ENCODE measurements around the gene TSR2. TPM values are rescaled to one million over a fixed set of nuclear protein-coding genes. Genes with fewer than 3 reads are reported as not detected.
"Not testable (repeated sequence)": the region's sequence is repeated elsewhere in the genome, so short reads cannot be mapped to it uniquely, and the experiment has no call there.

Gene TSR2
- total RNA-seq, 1 donor from 2014 or later: 13.3 TPM

- no peaks in the 10 kb centered on the region for H3F3A ChIP-seq (ENCODE audit: low read depth)
- peak overlapping the region; percentile 4 for H3K4me3 Mint-ChIP-seq
- no peaks in the 10 kb centered on the region for H3K36me3 ChIP-seq
- no peak overlapping the region for H3K27ac Mint-ChIP-seq
- H3K27ac ChIP-seq: no peak overlapping the region
- H3K9me3 ChIP-seq (ENCODE audit: low read depth): no peaks in the 10 kb centered on the region
- no peak overlapping the region for H3K4me3 ChIP-seq
- H3K36me3 Mint-ChIP-seq: no peaks in the 10 kb centered on the region
- TF ChIP-seq CTCF (IDR thresholded peaks at IDR 0.05): no peak
- TF ChIP-seq EZH2 (IDR thresholded peaks at IDR 0.05): no peak
- no peak for TF ChIP-seq EZH2phosphoT487 (IDR thresholded peaks at IDR 0.05)
- H3K27me3 ChIP-seq: no peaks in the 10 kb centered on the region
- H3K9ac ChIP-seq: no peak overlapping the region
- peak overlapping the region; percentile 7 for H3K4me2 ChIP-seq
- H2AFZ ChIP-seq (replicated peaks): no peak overlapping the region
- peaks cover 42% of the 10 kb centered on the region for H4K20me1 ChIP-seq (ENCODE audit: low read depth)
- peaks cover 42% of the 10 kb centered on the region for H3K4me1 Mint-ChIP-seq
- H3K9me3 Mint-ChIP-seq: peaks cover 11% of the 10 kb centered on the region
- H3K27me3 Mint-ChIP-seq (ENCODE audit: insufficient read depth, low read depth): peaks cover 10% of the 10 kb centered on the region
- peaks cover 8% of the 10 kb centered on the region for H3K4me1 ChIP-seq
- H3K79me2 ChIP-seq (ENCODE audit: low read depth): peaks cover 38% of the 10 kb centered on the region
- peak; percentile 28 for DNase-seq (ENCODE audit: low spot score)
Observed at GRCh38 chrX:54482839-54483593, 42.8 kb downstream of the TSR2 start.

- Histone ChIP-seq H3K36me3 (no peaks in the 10 kb centered on the region), H3K27me3 (no peaks in the 10 kb centered on the region), H3K27ac (no peak overlapping the region), H3K4me3 (no peak overlapping the region), H3K9me3 (ENCODE audit: low read depth) (no peaks in the 10 kb centered on the region), H3K4me1 (peaks cover 8% of the 10 kb centered on the region), H2AFZ (replicated peaks) (no peak overlapping the region), H4K20me1 (ENCODE audit: low read depth) (peaks cover 36% of the 10 kb centered on the region), H3K9ac (no peak overlapping the region), H3K79me2 (ENCODE audit: low read depth) (peaks cover 37% of the 10 kb centered on the region), H3F3A (ENCODE audit: low read depth) (no peaks in the 10 kb centered on the region), H3K4me2 (no peak overlapping the region)
- TF ChIP-seq EZH2 (IDR thresholded peaks at IDR 0.05) (no peak), CTCF (IDR thresholded peaks at IDR 0.05) (no peak), EZH2phosphoT487 (IDR thresholded peaks at IDR 0.05) (no peak)
- Mint-ChIP-seq H3K4me3 (peak overlapping the region; percentile 46), H3K4me1 (peaks cover 39% of the 10 kb centered on the region), H3K27ac (no peak overlapping the region), H3K27me3 (ENCODE audit: insufficient read depth, low read depth) (peaks cover 10% of the 10 kb centered on the region), H3K9me3 (peaks cover 17% of the 10 kb centered on the region), H3K36me3 (peaks cover 1% of the 10 kb centered on the region)
- DNase-seq (ENCODE audit: low spot score): no peak
Observed at GRCh38 chrX:54483946-54484345, 43.7 kb downstream of the TSR2 start.

GRCh38 chrX:54484666-54485065 is 44.5 kb downstream of the TSR2 start:
- Histone ChIP-seq H3K27me3 (no peaks in the 10 kb centered on the region), H3K36me3 (no peaks in the 10 kb centered on the region), H3K4me3 (no peak overlapping the region), H3K4me2 (peak overlapping the region; percentile 47), H3K4me1 (peaks cover 3% of the 10 kb centered on the region), H3F3A (ENCODE audit: low read depth) (no peaks in the 10 kb centered on the region), H4K20me1 (ENCODE audit: low read depth) (peaks cover 30% of the 10 kb centered on the region), H3K9me3 (ENCODE audit: low read depth) (no peaks in the 10 kb centered on the region), H3K79me2 (ENCODE audit: low read depth) (peaks cover 44% of the 10 kb centered on the region), H3K9ac (no peak overlapping the region), H3K27ac (no peak overlapping the region), H2AFZ (replicated peaks) (no peak overlapping the region)
- DNase-seq (ENCODE audit: low spot score): peak; percentile 31
- Mint-ChIP-seq H3K27me3 (ENCODE audit: insufficient read depth, low read depth) (peaks cover 10% of the 10 kb centered on the region), H3K36me3 (peaks cover 2% of the 10 kb centered on the region), H3K4me1 (peaks cover 33% of the 10 kb centered on the region), H3K4me3 (no peak overlapping the region), H3K9me3 (peaks cover 17% of the 10 kb centered on the region), H3K27ac (no peak overlapping the region)
- TF ChIP-seq EZH2phosphoT487 (IDR thresholded peaks at IDR 0.05) (no peak), EZH2 (IDR thresholded peaks at IDR 0.05) (no peak), CTCF (IDR thresholded peaks at IDR 0.05) (no peak)

DNA sequence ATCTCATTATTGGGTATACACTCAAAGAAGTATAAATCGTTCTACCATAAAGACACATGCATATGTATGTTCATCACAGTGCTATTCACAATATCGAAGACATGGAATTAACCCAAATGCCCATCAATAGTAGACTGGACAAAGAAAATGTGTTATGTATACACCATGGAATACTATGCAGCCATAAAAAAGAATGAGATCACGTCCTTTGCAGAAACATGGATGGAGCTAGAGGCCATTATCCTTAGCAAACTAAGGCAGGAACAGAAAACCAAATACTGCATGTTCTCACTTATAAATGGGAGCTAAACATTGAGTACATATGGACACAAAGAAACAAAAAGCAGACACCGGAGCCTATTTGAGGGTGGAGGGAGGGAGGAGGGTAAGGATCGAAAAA is 49.6 kb downstream of the TSR2 start:
- Histone ChIP-seq H3K79me2 (ENCODE audit: low read depth) (peaks cover 86% of the 10 kb centered on the region), H4K20me1 (ENCODE audit: low read depth) (peaks cover 19% of the 10 kb centered on the region)
- not testable (repeated sequence) for H3K4me3 Mint-ChIP-seq; H3K4me3 ChIP-seq; DNase-seq (ENCODE audit: low spot score); H3F3A ChIP-seq (ENCODE audit: low read depth); H2AFZ ChIP-seq (replicated peaks); H3K36me3 ChIP-seq; H3K9me3 ChIP-seq (ENCODE audit: low read depth); H3K27ac ChIP-seq; H3K27ac Mint-ChIP-seq; H3K4me2 ChIP-seq; H3K4me1 ChIP-seq; H3K9ac ChIP-seq; H3K27me3 Mint-ChIP-seq (ENCODE audit: insufficient read depth, low read depth); H3K27me3 ChIP-seq
- Mint-ChIP-seq H3K4me1 (peaks cover 22% of the 10 kb centered on the region), H3K9me3 (peaks cover 19% of the 10 kb centered on the region), H3K36me3 (peaks cover 16% of the 10 kb centered on the region)

Data from neural progenitor cell (in vitro differentiated cells).